HL-60 (cell line): ENCODE results near the gene ACOXL.
A peak's percentile ranks its signal among the peaks of the same experiment; 100 is the strongest.

Source experiments
- DNase-seq, 2 experiments: peaks; one replicate each; pipeline ENCODE4 v3.0.0-alpha.2; 2010 to 2020; ENCODE audit warnings: low read depth in 1 of 2, low spot score in 1 of 2
- H3K27ac ChIP-seq: fragments of 250-450 bp; sonication (Bioruptor Pico); replicated peaks from 2 replicates; pipeline ENCODE4 v1.5.1; 2020; ENCODE audit warnings: mild to moderate bottlenecking, moderate library complexity
- H3K27me3 ChIP-seq: fragments of 250-450 bp; sonication (Bioruptor Pico); 2 replicates; pipeline ENCODE4 v1.5.1; 2021; ENCODE audit warnings: mild to moderate bottlenecking, moderate library complexity; ENCODE audit not compliant: insufficient read depth, poor library complexity, severe bottlenecking
- H3K4me3 ChIP-seq: replicated peaks from 2 replicates; pipeline ENCODE4 v1.5.1; 2011; ENCODE audit warnings: mild to moderate bottlenecking, control low read depth, low read length; ENCODE audit not compliant: insufficient read depth
- GABPA ChIP-seq: IDR thresholded peaks from 2 replicates; pipeline ENCODE4 v1.6.1; 2012; ENCODE audit warnings: low read depth
- POLR2AphosphoS5 ChIP-seq: IDR thresholded peaks from 2 replicates; pipeline ENCODE4 v1.6.1; 2012; ENCODE audit warnings: low read depth
- SPI1 ChIP-seq: IDR thresholded peaks from 2 replicates; pipeline ENCODE4 v1.6.1; 2012; ENCODE audit warnings: low read depth, mild to moderate bottlenecking, borderline replicate concordance
- TF ChIP-seq, protein P1 (sequence below): IDR thresholded peaks from 2 replicates; pipeline ENCODE4 v1.6.1; 2012; ENCODE audit warnings: low read depth; ENCODE audit not compliant: insufficient replicate concordance
- TF ChIP-seq, protein P2 (sequence below): IDR thresholded peaks from one replicate; pipeline ENCODE4 v1.5.1; 2011; ENCODE audit warnings: low read length, control low read depth, inconsistent platforms; ENCODE audit not compliant: insufficient read depth

The ACOXL gene

DNA sequence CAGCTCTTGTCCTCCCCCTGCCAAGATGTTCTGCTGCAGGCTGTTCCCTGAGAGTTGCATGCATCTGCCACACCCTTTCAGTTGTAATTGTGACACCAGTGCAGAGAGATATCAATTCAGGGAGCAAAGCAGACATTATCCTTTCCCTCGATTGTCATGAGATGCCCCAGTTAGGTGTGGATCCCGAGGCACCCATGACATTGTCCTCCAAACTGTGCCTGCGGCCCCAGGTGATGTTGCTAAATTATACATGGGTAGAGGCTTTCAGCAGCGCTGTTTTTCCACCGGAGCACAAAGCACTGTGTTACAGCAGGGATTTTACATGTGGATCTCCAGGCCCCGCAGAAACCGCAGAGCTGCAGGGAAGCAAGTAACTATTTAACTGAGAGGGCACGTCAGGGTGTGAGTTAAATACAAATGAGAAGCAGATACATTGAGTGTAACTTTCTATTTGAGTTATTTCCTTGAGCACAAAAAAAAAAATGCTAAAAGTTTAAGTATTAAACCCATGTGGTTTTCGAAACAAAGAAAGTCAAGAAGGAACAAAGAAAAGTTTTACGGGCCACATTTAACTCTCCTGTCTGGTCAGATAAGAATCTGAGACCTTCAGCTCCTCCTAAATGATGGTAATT is 298.0 kb downstream of the ACOXL start:
- no peak overlapping the region for H3K4me3 ChIP-seq
- no peaks in the 10 kb centered on the region for H3K27me3 ChIP-seq
- DNase-seq, result no peak
- no peak overlapping the region for H3K27ac ChIP-seq
- TF ChIP-seq GABPA (no peak), POLR2AphosphoS5 (no peak), SPI1 (no peak)
- TF ChIP-seq, protein P1, sequence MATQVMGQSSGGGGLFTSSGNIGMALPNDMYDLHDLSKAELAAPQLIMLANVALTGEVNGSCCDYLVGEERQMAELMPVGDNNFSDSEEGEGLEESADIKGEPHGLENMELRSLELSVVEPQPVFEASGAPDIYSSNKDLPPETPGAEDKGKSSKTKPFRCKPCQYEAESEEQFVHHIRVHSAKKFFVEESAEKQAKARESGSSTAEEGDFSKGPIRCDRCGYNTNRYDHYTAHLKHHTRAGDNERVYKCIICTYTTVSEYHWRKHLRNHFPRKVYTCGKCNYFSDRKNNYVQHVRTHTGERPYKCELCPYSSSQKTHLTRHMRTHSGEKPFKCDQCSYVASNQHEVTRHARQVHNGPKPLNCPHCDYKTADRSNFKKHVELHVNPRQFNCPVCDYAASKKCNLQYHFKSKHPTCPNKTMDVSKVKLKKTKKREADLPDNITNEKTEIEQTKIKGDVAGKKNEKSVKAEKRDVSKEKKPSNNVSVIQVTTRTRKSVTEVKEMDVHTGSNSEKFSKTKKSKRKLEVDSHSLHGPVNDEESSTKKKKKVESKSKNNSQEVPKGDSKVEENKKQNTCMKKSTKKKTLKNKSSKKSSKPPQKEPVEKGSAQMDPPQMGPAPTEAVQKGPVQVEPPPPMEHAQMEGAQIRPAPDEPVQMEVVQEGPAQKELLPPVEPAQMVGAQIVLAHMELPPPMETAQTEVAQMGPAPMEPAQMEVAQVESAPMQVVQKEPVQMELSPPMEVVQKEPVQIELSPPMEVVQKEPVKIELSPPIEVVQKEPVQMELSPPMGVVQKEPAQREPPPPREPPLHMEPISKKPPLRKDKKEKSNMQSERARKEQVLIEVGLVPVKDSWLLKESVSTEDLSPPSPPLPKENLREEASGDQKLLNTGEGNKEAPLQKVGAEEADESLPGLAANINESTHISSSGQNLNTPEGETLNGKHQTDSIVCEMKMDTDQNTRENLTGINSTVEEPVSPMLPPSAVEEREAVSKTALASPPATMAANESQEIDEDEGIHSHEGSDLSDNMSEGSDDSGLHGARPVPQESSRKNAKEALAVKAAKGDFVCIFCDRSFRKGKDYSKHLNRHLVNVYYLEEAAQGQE, result no peak
- TF ChIP-seq, protein P2, sequence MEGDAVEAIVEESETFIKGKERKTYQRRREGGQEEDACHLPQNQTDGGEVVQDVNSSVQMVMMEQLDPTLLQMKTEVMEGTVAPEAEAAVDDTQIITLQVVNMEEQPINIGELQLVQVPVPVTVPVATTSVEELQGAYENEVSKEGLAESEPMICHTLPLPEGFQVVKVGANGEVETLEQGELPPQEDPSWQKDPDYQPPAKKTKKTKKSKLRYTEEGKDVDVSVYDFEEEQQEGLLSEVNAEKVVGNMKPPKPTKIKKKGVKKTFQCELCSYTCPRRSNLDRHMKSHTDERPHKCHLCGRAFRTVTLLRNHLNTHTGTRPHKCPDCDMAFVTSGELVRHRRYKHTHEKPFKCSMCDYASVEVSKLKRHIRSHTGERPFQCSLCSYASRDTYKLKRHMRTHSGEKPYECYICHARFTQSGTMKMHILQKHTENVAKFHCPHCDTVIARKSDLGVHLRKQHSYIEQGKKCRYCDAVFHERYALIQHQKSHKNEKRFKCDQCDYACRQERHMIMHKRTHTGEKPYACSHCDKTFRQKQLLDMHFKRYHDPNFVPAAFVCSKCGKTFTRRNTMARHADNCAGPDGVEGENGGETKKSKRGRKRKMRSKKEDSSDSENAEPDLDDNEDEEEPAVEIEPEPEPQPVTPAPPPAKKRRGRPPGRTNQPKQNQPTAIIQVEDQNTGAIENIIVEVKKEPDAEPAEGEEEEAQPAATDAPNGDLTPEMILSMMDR, result no peak

DNA sequence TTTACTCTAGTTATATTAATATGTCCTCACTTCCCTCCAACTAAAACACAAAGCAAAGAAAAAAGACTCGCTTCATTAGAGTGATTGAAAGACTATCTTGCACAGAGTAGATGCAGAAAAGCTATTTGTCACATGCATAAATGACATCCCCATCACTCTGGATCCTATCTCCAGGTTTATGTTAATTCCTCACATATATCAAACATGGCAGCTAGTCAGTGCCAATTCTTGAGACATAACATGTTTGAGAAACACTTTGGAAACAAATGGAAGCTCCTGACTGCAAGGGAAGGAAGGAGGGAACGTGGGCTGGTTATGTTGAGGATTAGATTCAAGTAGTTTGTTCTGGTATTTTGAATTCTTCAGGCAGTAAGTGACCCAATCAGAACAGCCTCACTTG is 298.6 kb downstream of the ACOXL start:
- TF ChIP-seq, protein P1, result no peak
- TF ChIP-seq GABPA, result no peak
- TF ChIP-seq, protein P2, result no peak
- no peak for TF ChIP-seq SPI1
- TF ChIP-seq POLR2AphosphoS5, result no peak
- no peak overlapping the region for H3K27ac ChIP-seq
- no peaks in the 10 kb centered on the region for H3K27me3 ChIP-seq
- H3K4me3 ChIP-seq, result no peak overlapping the region
- no peak for DNase-seq

DNA sequence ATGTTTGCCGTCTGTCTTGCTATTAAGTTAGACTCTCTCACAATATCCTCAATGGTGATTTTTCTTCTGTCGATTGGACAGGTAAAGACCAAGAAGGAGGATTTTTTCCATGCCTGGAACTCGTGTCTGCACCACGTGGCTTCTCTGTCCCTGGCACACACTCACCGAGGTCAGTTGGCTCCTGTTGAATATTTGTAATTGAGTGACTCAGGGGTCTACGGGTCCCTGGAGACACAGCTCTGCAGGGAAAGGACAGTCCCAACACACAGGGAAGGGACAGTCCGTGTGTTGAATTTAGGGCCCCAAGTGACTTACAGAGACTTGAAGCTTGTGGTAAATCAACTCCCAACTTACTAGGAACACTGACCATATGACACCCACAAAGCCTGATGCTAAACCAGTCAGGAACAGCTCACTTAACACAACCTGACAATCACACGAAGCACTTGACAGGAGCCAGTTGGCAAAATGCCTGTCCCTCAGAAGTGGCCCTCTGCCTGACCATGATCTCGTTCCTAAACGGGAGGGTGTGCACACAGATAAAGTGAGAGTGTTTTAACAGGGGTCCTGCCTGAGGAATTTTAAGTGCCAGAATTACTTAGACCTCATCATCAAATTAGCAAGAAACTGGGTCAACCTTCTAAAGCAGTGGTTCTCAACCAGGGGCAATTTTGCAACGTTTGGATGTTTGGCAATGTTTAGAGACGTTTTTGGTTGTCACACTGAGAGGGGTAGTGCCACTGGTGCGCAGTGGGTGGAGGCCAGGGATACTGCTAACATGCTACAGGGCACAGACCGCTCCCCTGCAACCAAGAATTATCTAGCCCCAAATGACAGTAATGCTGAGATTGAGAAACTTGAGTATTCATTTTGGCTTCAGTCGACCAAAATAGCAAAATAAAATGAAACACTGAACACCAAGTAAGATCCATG is 299.4 kb downstream of the ACOXL start:
- TF ChIP-seq, protein P1, result no peak
- TF ChIP-seq POLR2AphosphoS5 (no peak), SPI1 (no peak), GABPA (no peak)
- TF ChIP-seq, protein P2, result no peak
- no peak overlapping the region for H3K4me3 ChIP-seq
- H3K27me3 ChIP-seq, result no peaks in the 10 kb centered on the region
- no peak overlapping the region for H3K27ac ChIP-seq
- peak in 1 of 2 experiments; percentile 33 for DNase-seq
